NT2/D1 (cell line): ENCODE results near the gene PTGDS.

Experiments used
- DNase-seq: peaks from one replicate; pipeline ENCODE4 v3.0.0-alpha.2; 2011; ENCODE audit warnings: low read depth, low spot score
- H3K27me3 ChIP-seq: 2 replicates; pipeline ENCODE4 v1.6.0; 2011; ENCODE audit warnings: mild to moderate bottlenecking; ENCODE audit not compliant: insufficient read length, insufficient read depth
- H3K36me3 ChIP-seq: 2 replicates; pipeline ENCODE4 v1.6.1; 2011; ENCODE audit warnings: mild to moderate bottlenecking, low read length, mixed read lengths; ENCODE audit not compliant: insufficient read depth, insufficient read length
- H3K4me1 ChIP-seq: 2 replicates; pipeline ENCODE4 v1.5.1; 2011; ENCODE audit not compliant: insufficient read depth, insufficient read length
- H3K4me3 ChIP-seq: 2 replicates; pipeline ENCODE4 v1.5.1; 2011; ENCODE audit warnings: low read depth; ENCODE audit not compliant: insufficient read length
- H3K9ac ChIP-seq: 2 replicates; pipeline ENCODE4 v1.6.0; 2011; ENCODE audit warnings: low read depth; ENCODE audit not compliant: insufficient read length
- H3K9me3 ChIP-seq: 2 replicates; pipeline ENCODE4 v1.5.1; 2011; ENCODE audit warnings: mild to moderate bottlenecking, low read length; ENCODE audit not compliant: insufficient read depth
- SUZ12 ChIP-seq: IDR thresholded peaks from 2 replicates; pipeline ENCODE4 v1.6.1; 2011; ENCODE audit not compliant: insufficient read length, insufficient read depth; ENCODE audit errors: extremely low read depth
- YY1 ChIP-seq: IDR thresholded peaks from 2 replicates; pipeline ENCODE4 v1.6.1; 2011; ENCODE audit not compliant: insufficient read length, insufficient read depth
- ZNF274 ChIP-seq: IDR thresholded peaks from 2 replicates; pipeline ENCODE4 v1.6.1; 2011; ENCODE audit warnings: mild to moderate bottlenecking, low read depth, low read length

The PTGDS gene

GRCh38 chr9:136961279-136962065 is 15.8 kb upstream of the PTGDS start:
- TF ChIP-seq ZNF274 (no peak), YY1 (no peak), SUZ12 (no peak)
- H3K4me3 ChIP-seq = no peak overlapping the region
- H3K9ac ChIP-seq = peak overlapping the region; percentile 50
- H3K9me3 ChIP-seq = no peaks in the 10 kb centered on the region
- H3K4me1 ChIP-seq = peaks cover 27% of the 10 kb centered on the region
- H3K27me3 ChIP-seq = peaks cover 5% of the 10 kb centered on the region
- no peak for DNase-seq
- no peaks in the 10 kb centered on the region for H3K36me3 ChIP-seq

GRCh38 chr9:136962163-136962562 is 15.1 kb upstream of the PTGDS start:
- H3K36me3 ChIP-seq = no peaks in the 10 kb centered on the region
- TF ChIP-seq YY1 = no peak
- TF ChIP-seq ZNF274 = no peak
- TF ChIP-seq SUZ12 = no peak
- no peaks in the 10 kb centered on the region for H3K9me3 ChIP-seq
- no peak overlapping the region for H3K4me3 ChIP-seq
- no peak overlapping the region for H3K9ac ChIP-seq
- H3K27me3 ChIP-seq = peaks cover 5% of the 10 kb centered on the region
- H3K4me1 ChIP-seq = peaks cover 27% of the 10 kb centered on the region
- DNase-seq = no peak

DNA sequence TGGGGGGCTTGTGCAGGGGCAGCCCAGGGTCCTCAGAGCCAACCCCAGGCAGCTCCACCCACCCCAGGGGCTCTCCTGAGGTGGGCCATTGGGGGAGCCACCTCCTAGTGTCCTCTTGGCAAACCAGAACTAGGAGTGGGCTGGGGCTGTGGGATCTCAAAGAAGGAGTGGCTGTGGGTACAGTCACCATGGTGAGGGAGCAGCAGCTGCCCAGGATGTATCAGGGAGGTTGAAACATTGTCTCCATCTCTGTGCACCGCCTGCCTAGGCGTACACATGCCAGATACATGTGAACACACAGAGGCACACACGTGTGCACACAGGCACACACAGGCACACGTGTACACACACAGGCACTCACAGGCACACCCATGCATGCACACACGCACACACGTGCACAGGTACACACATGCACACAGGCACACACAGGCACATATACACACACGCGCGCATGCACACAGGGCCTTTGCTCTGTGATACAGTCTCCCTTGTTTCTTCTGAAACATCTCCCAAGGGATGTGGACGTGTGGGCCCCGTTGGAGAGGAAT is 14.5 kb upstream of the PTGDS start:
- peaks cover 5% of the 10 kb centered on the region for H3K27me3 ChIP-seq
- no peak overlapping the region for H3K9ac ChIP-seq
- H3K4me1 ChIP-seq = peaks cover 27% of the 10 kb centered on the region
- TF ChIP-seq SUZ12 = no peak
- TF ChIP-seq ZNF274 = no peak
- TF ChIP-seq YY1 = no peak
- H3K36me3 ChIP-seq = no peaks in the 10 kb centered on the region
- DNase-seq = no peak
- H3K9me3 ChIP-seq = no peaks in the 10 kb centered on the region
- no peak overlapping the region for H3K4me3 ChIP-seq

DNA sequence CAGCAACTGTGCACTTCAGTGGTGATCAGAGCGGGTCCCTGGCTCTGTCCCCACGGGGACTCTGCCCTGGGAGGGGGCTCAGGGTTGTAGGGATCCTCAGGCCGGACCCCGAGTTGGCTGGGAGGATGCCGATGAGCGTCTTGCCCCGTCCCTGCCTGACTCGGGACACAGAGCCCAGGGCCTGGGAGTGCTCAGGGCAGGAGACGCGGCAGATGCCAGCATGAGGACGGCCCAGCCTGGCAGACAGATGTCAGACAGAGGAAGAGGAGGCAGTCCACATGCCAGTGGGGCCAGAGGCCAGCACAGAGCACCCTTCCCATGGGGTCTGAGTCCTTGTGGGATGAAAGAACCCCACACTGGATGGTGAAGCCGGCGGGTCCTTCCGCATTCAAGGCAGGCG is 14.0 kb upstream of the PTGDS start:
- Histone ChIP-seq H3K4me1 (peaks cover 27% of the 10 kb centered on the region), H3K36me3 (no peaks in the 10 kb centered on the region), H3K27me3 (peaks cover 2% of the 10 kb centered on the region), H3K4me3 (no peak overlapping the region), H3K9me3 (no peaks in the 10 kb centered on the region), H3K9ac (peak overlapping the region; percentile 42)
- DNase-seq = no peak
- TF ChIP-seq YY1 (no peak), ZNF274 (no peak)

- TF ChIP-seq YY1 = no peak
- TF ChIP-seq SUZ12 = no peak
- TF ChIP-seq ZNF274 = no peak
Observed at GRCh38 chr9:136963751-136964150, 13.6 kb upstream of the PTGDS start.

GRCh38 chr9:136964171-136964689 is 13.1 kb upstream of the PTGDS start:
- Histone ChIP-seq H3K9ac (peak overlapping the region; percentile 44), H3K4me1 (peaks cover 27% of the 10 kb centered on the region), H3K9me3 (no peaks in the 10 kb centered on the region), H3K36me3 (no peaks in the 10 kb centered on the region), H3K27me3 (no peaks in the 10 kb centered on the region), H3K4me3 (no peak overlapping the region)
- no peak for DNase-seq
- TF ChIP-seq ZNF274 = no peak
- TF ChIP-seq YY1 = no peak
- TF ChIP-seq SUZ12 = no peak

More at GRCh38 chr9:136963751-136964150, 13.6 kb upstream of the PTGDS start:
- Histone ChIP-seq H3K4me3 (no peak overlapping the region), H3K9me3 (no peaks in the 10 kb centered on the region), H3K9ac (no peak overlapping the region), H3K4me1 (peaks cover 27% of the 10 kb centered on the region), H3K36me3 (no peaks in the 10 kb centered on the region), H3K27me3 (no peaks in the 10 kb centered on the region)
- DNase-seq = no peak

DNA sequence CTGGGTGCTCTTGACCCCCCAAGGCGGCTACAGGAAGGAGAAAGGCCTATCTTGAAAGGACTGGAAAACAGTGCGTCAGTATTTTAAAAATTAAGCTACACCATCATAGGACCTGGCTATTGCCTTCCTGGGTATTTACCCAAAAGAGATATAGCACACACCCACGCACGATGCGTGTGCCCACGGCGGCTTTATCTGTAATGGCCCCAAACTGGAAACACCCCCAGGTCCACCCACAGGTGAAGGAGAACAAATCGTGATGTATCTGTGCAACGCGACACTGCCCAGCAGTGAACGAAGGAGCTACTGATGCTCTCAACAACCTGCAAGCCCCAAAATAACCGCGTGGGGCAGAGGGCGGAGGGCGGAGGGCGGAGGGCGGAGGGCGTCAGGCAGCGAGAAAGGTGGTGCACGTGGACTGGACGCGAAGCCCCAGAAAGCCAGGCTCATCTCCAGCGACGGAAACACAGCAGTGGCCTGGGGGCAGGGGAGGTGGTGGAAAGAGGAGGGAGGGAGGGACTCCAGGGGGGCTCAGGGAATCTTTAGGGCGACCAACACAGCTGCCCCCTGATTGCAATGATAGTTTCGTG is 12.4 kb upstream of the PTGDS start:
- H3K9me3 ChIP-seq = no peaks in the 10 kb centered on the region
- no peak overlapping the region for H3K4me3 ChIP-seq
- no peaks in the 10 kb centered on the region for H3K36me3 ChIP-seq
- TF ChIP-seq SUZ12 (no peak), YY1 (no peak), ZNF274 (no peak)
- H3K4me1 ChIP-seq = peaks cover 23% of the 10 kb centered on the region
- DNase-seq = no peak
- H3K27me3 ChIP-seq = no peaks in the 10 kb centered on the region
- peak overlapping the region; percentile 44 for H3K9ac ChIP-seq
